NCI-H345 treated with DMSO at 0.1 percent for 48 hours (cell line): ENCODE measurements around the gene EEIG1.
A peak's percentile ranks its signal among the peaks of the same experiment; 100 is the strongest.

Source experiments
- DNase-seq: peaks from one replicate; lab custom pipeline; 2025; ENCODE audit not compliant: unreplicated experiment; lab: John Stamatoyannopoulos, UW

EEIG1 gene

GRCh38 chr9:127975376-127976315 lies 5.1 kb downstream of the EEIG1 start:
- DNase-seq = no peak

- no peak for DNase-seq
Observed at GRCh38 chr9:127974769-127975261, 6.0 kb downstream of the EEIG1 start.

GRCh38 chr9:127974001-127974768 lies 6.6 kb downstream of the EEIG1 start:
- DNase-seq = no peak

- DNase-seq = no peak
Observed at GRCh38 chr9:127973169-127974000, 7.4 kb downstream of the EEIG1 start.

GRCh38 chr9:127972236-127972871 lies 8.4 kb downstream of the EEIG1 start:
- no peak for DNase-seq

- DNase-seq = no peak
Observed at GRCh38 chr9:127971357-127972235, 9.2 kb downstream of the EEIG1 start.

- peak; percentile 96 for DNase-seq
Observed at GRCh38 chr9:127970401-127971313, 10.1 kb downstream of the EEIG1 start.

- DNase-seq = no peak
Observed at GRCh38 chr9:127968700-127969383, 11.9 kb downstream of the EEIG1 start.

- DNase-seq = no peak
Observed at GRCh38 chr9:127968042-127968441, 12.7 kb downstream of the EEIG1 start.

- DNase-seq = no peak
Observed at GRCh38 chr9:127967151-127967809, 13.5 kb downstream of the EEIG1 start.

GRCh38 chr9:127966416-127967150 lies 14.2 kb downstream of the EEIG1 start:
- no peak for DNase-seq

GRCh38 chr9:127965953-127966352 lies 14.8 kb downstream of the EEIG1 start:
- no peak for DNase-seq

GRCh38 chr9:127963359-127964064 lies 17.3 kb downstream of the EEIG1 start:
- no peak for DNase-seq

GRCh38 chr9:127963041-127963358 lies 17.8 kb downstream of the EEIG1 start:
- no peak for DNase-seq

GRCh38 chr9:127962278-127962677 lies 18.5 kb downstream of the EEIG1 start:
- no peak for DNase-seq

- DNase-seq = no peak
Observed at GRCh38 chr9:127961613-127962155, 19.1 kb downstream of the EEIG1 start.
